Cardiac septum (tissue), 1 donor: Measurements from ENCODE around the gene CELA3A. TPM values are rescaled to one million over a fixed set of nuclear protein-coding genes. Genes with fewer than 3 reads are reported as not detected.
"Not testable (repeated sequence)": the region's sequence is repeated elsewhere in the genome, so short reads cannot be mapped to it uniquely, and the experiment has no call there.

Experiments used
- DNase-seq: peaks from one replicate; pipeline ENCODE4 v3.0.0-alpha.2; 2020; ENCODE audit warnings: low spot score
- intact Hi-C: fragments of 100-400 bp; cut with DNase I; formaldehyde crosslinking; loops from one replicate; pipeline ENCODE4 v1.14.0; 2022
- total RNA-seq: library from RNA; stranded (reverse); fragmentation: NEBNext Ultra II Directional; extraction: Animal tissue kit (Norgen Biotek cat#: 25700); gene quantifications from one replicate; pipeline ENCODE4 v1.2.1, GENCODE V29; 2021
- donor health status: DM: no; HTN: no; CAD: no.

Gene CELA3A
- total RNA-seq, 1 donor from 2014 or later, result not detected

DNA sequence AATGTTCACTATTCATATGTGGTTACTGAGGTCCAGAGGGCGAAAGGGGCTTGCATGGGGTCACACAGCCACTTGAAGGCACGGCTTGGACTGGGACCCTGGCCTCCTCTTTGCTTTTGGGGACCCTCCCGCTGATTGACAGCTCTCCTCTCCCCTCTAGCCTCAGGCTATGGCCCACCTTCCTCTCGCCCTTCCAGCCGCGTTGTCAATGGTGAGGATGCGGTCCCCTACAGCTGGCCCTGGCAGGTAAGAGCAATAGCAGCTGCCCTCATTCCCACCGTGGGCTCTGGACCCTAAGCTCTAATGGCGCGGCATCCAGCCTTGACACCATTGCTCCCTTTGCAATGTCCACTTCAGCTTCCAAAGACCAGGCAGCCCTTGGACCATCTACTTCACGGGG is 23.2 kb upstream of the CELA3A start:
- DNase-seq, intact Hi-C loops: not testable (repeated sequence)

DNA sequence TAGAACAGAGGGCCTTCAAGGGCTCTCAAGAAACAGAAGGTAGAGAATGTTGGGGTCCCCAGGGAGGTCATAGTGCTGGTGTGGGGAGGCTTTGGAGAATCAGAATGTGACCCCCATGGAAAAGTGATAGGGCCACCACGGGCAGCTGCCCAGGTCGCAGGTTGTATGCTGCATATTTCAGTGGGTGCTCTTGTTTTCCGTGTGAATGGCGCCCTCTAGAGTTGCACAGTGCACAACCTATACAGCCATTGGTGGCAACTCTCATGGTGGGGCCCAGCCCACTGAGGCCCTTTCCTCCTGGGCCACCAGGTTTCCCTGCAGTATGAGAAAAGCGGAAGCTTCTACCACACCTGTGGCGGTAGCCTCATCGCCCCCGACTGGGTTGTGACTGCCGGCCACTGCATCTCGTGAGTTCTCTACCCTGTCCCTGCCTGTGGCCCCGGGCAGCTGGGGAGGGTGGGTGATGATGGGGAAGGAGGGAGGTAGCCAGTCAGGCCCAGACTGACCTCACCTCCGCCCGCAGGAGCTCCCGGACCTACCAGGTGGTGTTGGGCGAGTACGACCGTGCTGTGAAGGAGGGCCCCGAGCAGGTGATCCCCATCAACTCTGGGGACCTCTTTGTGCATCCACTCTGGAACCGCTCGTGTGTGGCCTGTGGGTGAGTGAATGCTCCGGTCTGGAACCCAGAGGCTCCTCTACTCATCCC is 20.8 kb upstream of the CELA3A start:
- DNase-seq, intact Hi-C loops: not testable (repeated sequence)

DNA sequence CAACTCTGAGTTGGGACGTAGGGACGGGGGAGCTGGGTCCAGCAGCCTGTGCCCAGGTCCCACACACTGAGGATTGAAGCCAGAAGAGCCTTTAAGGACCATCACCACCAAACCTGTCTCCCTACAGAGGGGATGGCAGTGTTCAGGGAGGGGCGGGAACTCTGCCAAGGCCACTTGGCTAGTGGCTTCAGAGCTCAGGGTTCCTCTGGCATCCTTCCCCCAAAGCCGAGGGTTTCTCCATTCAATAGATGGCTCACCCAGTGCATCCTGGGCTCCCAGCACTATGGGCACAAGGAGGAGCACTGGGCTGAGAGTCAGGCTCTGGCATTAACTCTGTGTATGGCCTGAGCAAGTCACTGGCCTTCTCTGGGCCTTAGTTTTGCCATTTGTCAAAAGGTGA is 20.2 kb upstream of the CELA3A start:
- intact Hi-C loops, DNase-seq: not testable (repeated sequence)

DNA sequence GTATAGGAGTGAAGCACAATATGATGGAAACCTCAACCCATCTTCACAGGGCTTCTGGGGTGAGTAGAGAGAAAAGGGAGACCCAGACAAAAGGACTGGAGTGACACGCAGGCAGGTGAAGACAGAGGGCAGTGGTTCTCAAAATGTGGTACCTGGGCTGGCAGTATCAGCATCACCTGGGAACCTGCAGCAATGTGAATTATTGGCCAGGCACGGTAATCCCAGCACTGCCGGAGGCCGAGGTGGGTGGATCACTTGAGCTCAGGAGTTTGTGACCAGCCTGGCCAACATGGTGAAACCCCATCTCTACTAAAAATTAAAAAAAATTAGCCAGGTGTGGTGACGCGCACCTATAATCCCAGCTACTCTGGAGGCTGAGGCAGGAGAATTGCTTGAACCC is 19.3 kb upstream of the CELA3A start:
- DNase-seq, result not testable (repeated sequence)

DNA sequence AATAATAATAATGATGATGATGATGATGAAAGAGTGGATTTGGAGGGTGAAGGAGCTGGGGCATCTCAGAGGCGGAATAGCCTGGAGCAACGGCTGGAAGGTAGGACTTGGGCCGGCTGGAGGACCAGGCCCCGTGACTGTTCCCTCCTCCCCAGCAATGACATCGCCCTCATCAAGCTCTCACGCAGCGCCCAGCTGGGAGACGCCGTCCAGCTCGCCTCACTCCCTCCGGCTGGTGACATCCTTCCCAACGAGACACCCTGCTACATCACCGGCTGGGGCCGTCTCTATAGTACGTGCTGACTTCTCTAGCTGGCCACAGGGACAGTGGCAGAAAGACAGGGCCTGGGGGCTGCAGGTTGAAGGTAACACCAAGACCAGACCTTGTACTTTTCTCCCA is 17.9 kb upstream of the CELA3A start:
- DNase-seq, result not testable (repeated sequence)

More for the DNA sequence above, 19.3 kb upstream of the CELA3A start:
- intact Hi-C loops, result not testable (repeated sequence)

DNA sequence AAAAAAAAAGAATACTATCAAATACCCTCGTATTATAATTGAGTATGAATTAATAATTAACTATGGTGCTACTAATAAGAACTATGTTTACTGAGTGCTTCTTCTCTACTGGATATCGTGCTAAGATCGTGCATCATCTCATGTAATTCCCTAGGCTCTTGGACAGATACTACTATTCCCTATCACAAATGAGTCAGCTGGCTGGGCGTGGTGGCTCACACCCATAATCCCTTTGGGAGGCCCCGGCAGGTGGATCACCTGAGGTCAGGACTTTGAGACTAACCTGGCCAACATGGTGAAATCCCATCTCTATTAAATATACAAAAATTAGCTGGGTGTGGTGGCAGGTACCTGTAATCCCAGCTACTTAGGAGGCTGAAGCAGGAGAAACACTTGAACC is 15.6 kb upstream of the CELA3A start:
- intact Hi-C loops, DNase-seq: not testable (repeated sequence)

More for the DNA sequence above, 17.9 kb upstream of the CELA3A start:
- intact Hi-C loops, result not testable (repeated sequence)

DNA sequence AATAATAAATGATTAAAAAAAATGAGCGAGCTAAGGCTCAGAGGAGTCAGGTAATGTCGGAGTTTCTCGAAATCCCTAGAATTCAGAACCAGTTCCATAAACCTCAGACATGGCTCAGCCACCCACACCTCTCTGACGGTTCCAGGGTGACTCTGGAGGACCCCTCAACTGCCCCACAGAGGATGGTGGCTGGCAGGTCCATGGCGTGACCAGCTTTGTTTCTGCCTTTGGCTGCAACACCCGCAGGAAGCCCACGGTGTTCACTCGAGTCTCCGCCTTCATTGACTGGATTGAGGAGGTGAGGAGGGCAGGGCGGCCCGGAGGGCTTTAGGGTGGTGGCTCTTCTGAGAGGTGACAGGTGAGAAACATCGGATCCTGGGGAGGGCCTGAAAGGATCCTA is 15.1 kb upstream of the CELA3A start:
- intact Hi-C loops, DNase-seq: not testable (repeated sequence)

DNA sequence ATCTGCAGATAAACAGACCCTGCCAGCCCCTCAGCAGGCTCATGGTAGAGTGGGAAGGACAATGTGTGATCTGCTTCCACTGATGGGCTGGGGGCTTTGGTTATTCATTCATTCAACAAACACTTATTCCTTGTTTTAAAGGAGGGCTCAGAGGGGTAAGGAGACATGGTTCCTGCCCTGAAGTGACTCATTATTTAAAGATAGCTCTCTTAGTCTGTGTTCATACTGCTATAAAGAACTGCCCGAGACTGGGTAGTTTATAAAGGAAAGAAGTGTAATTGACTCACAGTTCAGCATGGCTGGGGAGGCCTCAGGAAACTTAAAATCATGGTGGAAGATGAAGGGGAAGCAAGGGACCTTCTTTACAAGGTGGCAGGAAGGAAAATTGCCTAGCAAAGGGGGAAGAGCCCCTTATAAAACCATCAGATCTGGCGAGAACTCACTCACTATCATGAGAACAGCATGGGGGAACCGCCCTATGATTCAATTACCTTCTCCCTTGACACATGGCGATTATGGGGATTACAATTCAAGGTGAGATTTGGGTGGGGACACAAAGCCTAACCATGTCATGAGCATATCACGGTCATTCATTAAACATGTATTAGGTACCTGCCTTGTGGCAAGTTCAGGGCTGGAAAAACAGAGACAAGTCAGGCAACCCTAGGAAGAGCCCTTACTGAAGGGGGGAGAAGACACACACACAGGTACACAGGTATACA is 11.6 kb upstream of the CELA3A start:
- intact Hi-C loops, DNase-seq: not testable (repeated sequence)

DNA sequence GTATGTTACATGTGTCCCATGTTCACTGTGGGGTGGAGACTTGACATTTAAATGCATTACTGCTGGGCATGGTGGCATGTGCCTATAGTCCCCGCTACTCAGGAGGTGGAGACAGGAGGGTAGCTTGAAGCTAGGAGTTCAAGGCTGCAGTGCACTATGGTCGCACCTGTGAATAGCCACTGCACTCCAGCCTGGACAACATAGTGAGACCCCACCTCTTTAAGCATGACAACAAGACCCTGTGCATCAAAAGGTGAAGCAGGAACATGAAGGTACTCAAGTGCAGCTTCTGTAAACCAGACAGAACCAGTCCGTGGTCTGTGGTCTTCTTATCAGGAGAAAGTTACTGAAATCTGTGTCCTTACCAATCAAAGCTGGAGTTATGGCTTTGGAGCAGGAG is 9.3 kb upstream of the CELA3A start:
- intact Hi-C loops, DNase-seq: not testable (repeated sequence)

DNA sequence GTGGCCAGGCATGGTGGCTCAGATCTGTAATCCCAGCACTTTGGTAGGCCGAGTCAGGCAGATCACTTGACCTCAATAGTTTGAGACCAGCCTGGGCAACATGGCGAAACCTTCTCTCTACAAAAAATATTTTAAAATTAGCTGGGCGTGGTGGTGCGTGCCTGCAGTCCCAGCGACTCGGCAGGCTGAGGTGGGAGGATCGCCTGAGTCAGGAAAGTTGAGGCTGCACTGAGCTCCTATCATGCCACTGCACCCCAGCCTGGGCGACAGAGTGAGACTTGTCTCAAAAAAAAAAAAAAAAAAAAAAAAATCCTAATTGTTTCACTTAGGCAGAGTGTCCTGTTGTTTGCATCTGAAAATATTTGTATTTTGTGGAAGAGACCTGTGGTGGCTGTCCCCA is 6.7 kb upstream of the CELA3A start:
- DNase-seq, intact Hi-C loops: not testable (repeated sequence)

DNA sequence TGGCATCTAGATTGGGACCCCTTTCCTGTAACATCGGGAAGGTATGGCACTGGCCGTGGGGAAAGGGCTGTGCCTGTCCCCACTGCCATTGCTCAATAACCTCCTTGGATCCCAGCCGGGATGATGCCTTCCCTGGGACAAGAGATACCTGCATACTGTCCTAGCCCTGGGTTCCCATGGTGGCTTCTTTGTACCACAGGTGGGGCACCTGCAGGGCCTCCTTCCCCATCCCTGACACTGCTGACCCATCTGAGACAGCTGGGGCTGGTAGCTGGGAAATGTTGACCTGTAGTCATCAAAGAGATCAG is 4.8 kb upstream of the CELA3A start:
- DNase-seq, intact Hi-C loops: not testable (repeated sequence)

DNA sequence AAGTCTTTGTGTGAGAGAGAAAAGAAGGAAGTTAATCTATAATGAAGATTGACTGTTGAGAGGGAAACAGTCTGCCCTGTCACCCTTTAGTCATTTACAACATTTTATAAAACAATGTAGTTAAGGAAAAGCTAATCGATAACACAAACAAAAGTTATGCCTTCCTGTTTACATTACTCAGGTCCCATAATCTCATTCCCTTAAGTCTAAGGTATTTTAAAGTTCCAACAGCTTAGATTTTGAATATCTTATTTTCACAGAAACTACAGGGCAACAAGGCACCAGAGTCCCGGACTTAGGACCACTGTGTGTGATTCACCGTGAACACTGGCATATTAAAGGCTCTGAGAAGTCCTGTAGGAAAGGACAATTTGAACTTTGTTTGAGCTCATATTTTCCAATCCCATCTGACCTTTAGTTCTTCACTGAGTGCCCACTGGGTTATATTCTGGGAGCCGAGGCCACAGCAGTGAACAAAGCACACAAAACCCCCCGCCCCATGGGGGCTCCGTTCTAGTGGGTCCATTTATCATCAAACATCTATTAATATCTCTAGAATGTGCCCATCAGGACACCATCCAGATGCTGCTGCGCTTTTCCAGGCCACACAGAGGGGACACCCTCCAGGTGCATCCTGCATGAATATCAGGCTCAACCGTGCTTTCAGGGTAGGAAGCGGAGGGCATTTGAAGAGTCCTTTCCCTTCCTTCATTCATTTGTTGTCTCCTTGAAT is 3.4 kb upstream of the CELA3A start:
- DNase-seq, intact Hi-C loops: not testable (repeated sequence)

DNA sequence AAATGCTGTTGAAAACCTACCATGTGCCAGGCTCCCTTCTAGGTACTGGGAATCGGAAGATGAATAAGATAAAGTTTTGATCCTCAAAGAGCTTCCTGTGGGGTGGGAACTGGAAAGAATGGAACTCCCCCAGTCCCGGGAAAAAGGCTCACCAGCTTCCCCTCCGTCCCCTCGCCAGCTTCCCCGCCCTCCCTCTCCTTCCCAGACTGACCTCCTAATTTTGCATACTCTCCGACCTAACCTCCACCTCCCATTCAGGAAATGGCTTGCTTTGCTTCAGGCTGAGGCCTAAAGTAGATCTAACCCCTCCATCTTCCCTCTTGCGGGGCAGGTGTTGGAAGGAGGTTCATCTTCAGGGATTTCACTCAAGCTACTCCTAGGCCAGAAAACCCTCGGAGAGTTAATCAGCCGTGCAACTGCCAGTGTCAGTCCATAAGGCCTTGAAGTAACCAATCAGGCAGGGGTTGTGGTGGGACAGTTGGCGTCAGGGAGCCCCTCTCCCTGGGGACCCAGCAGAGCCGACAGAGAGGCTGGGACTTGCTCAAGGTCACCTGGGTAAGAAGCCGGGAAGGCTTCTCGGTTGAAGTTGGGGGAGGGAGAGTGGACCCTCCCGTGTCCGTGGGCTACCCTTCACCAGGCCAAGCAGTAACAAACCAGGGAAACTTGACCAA is 2.7 kb upstream of the CELA3A start:
- intact Hi-C loops, DNase-seq: not testable (repeated sequence)

DNA sequence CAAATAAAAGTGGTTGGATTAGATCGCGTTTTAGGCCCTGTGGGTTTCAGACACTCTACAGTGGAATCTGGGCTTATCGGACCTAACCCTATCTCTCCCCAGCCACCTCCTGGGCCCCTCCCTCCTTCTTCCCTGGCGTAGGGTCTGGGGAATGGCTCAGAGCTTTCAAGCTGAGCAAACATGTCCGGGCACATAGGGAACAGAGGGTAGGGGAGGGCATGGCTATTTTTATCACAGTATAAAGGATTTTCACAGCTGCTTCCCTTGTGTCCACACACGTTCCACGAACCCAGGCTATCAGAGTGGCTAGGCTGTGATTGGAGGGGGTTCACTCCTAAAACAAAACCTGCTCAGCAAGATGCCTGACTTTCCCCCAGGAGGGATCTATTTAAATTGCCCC is 1.8 kb upstream of the CELA3A start:
- intact Hi-C loops, DNase-seq: not testable (repeated sequence)

DNA sequence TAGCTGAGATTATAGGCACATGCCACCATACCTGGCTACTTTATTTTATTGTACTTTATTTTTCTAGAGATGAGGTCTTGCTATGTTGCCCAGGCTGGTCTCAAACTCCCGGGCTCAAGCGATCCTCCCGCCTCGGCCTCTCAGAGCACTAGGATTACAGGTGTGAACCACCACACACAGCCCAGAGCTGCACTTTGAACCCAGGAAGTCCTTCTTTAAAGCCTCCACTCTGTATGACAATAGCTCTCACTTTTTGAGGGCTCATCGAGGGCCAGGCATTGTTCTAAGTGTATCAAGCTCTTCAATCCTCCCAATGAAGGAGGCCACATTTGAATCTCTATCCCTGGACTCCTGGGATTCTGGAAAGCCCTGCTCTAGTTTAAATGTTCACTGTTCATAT is 1.0 kb downstream of the CELA3A start:
- intact Hi-C loops, DNase-seq: not testable (repeated sequence)

DNA sequence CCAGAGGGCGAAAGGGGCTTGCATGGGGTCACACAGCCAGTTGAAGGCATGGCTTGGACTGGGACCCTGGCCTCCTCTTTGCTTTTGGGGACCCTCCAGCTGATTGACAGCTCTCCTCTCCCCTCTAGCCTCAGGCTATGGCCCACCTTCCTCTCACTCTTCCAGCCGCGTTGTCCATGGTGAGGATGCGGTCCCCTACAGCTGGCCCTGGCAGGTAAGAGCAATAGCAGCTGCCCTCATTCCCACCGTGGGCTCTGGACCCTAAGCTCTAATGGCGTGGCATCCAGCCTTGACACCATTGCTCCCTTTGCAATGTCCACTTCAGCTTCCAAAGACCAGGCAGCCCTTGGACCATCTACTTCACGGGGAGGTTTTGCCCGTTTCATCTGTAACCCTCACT is 1.4 kb downstream of the CELA3A start:
- DNase-seq, intact Hi-C loops: not testable (repeated sequence)

DNA sequence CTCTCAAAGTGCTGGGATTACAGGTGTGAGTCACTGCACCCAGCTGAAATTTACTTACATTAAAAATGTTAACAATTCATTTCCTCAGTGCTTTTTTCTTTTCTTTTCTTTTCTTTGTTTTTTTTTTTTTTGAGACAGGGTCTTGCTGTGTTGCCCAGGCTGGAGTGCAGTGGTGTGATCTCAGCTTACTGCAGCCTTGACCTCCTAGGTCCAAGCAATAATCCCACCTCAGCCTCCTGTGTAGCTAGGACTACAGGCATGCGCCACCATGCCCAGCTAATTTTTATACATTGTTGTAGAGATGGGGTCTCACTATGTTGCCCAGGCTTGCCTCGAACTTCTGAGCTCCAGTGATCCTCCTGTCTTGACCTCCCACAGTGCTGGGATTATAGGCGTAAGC is 2.5 kb downstream of the CELA3A start:
- DNase-seq, intact Hi-C loops: not testable (repeated sequence)

DNA sequence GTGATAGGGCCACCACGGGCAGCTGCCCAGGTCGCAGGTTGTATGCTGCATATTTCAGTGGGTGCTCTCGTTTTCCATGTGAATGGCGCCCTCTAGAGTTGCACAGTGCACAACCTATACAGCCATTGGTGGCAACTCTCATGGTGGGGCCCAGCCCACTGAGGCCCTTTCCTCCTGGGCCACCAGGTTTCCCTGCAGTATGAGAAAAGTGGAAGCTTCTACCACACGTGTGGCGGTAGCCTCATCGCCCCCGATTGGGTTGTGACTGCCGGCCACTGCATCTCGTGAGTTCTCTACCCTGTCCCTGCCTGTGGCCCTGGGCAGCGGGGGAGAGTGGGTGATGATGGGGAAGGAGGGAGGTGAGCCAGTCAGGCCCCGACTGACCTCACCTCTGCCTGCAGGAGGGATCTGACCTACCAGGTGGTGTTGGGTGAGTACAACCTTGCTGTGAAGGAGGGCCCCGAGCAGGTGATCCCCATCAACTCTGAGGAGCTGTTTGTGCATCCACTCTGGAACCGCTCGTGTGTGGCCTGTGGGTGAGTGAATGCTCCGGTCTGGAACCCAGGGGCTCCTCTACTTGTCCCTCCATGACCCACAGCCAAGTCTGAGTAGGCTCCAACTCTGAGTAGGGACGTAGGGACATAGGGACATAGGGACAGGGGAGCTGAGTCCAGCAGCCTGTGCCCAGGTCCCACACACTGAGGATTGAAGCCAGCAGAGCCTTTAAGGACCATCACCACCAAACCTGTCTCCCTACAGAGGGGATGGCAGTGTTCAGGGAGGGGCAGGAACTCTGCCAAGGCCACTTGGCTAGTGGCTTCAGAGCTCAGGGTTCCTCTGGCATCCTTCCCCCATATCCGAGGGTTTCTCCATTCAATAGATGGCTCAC is 4.0 kb downstream of the CELA3A start:
- intact Hi-C loops, DNase-seq: not testable (repeated sequence)

DNA sequence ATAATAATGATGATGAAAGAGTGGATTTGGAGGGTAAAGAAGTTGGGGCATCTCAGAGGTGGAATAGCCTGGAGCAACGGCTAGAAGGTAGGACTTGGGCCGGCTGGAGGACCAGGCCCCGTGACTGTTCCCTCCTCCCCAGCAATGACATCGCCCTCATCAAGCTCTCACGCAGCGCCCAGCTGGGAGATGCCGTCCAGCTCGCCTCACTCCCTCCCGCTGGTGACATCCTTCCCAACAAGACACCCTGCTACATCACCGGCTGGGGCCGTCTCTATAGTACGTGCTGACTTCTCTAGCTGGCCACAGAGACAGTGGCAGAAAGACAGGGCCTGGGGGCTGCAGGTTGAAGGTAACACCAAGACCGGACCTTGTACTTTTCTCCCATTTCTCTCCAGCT is 5.3 kb downstream of the CELA3A start:
- DNase-seq, intact Hi-C loops: not testable (repeated sequence)
